Activated T-cell treated with anti-CD3 and anti-CD28 coated beads for 24 hours (primary cell): ENCODE results near the gene TTF2.
A peak's percentile ranks its signal among the peaks of the same experiment; 100 is the strongest.

Experiments used
- DNase-seq: peaks from one replicate; pipeline ENCODE4 v3.0.0-alpha.2; 2020; ENCODE audit warnings: low read depth

TTF2 gene

DNA sequence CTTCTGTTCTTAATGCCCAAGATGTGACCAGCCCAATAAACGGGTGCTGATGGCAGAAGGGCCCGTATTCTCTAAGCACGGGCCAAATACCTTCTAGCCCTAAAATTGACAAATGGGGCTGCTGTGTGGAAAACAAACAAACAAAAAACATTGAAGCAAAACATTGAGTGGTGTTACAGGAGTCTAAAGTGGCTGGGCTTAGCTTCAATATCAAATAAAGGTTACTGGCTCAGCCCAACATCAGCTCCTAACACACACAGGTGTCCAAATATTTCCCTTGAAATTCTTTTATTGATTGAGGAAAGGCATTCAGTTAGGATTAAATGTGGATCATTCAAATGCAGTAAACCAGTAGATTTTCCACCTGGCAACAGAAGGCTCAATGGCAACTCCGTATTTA lies 13.3 kb upstream of the TTF2 start:
- no peak for DNase-seq

- DNase-seq = no peak
Observed at GRCh38 chr1:117047271-117047670, 12.9 kb upstream of the TTF2 start.

DNA sequence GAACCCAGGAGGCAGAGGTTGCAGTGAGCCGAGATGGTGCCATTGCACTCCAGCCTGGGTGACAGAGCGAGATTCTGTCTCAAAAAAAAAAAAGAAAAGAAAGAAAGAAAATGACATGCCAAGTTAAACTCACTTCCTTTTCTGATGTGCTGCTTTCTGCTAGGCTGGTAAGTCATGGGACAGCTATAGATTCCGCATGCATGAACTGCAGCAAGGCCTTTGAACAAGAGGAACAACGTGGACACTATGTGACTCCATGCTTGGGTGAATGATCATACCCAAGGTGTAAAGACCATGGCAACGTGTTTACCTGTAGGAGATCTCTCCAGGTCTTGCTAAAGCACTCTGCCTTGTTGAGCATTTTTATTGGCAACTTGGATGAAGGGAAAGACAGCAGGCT lies 10.3 kb upstream of the TTF2 start:
- no peak for DNase-seq

DNA sequence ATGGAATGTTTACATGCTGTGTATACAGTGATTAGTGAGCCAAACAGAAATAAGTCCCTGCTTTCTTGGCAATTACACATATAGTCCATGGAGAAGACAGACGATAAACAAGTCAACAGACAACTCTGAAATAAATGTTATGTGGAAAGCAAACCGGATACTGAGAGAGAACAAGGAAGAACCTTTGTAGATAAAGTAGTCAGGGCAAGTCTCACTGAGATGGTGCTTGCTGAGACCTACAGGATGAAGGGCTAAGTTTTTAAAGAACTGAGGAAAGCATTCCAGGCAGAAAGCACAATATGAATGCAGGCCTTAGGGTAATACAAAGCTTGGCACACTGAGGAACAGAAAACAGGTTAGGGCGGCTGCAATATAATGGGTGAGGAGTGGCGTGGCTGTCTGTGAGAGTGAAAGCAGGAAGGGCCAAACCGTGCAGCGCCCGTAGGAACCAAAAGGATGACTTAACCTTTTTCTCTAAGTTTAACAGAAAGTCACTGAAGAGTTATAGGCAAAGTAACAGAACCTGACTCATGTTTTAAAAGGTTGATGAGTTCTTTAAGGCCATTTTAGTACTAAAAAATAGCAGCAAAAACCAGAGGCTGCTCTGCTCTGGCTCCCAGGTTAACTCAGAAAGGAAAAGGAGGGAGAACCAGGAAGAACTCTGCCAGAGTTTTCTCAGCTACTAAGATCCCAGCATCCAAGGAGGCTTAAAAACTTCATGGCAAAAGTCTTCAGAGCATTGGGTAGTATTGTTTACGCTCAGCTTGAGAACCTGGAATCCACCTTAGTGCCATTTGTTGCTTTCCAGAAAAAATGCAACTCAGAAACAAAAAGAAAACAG lies 8.7 kb upstream of the TTF2 start:
- DNase-seq = peak; percentile 14

- no peak for DNase-seq
Observed at GRCh38 chr1:117054068-117054467, 6.1 kb upstream of the TTF2 start.

GRCh38 chr1:117058810-117059209 lies 1.3 kb upstream of the TTF2 start:
- no peak for DNase-seq

GRCh38 chr1:117059334-117059677 lies 820 bp upstream of the TTF2 start:
- DNase-seq = peak; percentile 48

- DNase-seq = no peak
Observed at GRCh38 chr1:117060441-117061317, 553 bp downstream of the TTF2 start.

- DNase-seq = no peak
Observed at GRCh38 chr1:117061986-117062415, 1.9 kb downstream of the TTF2 start.

- no peak for DNase-seq
Observed at GRCh38 chr1:117066367-117066766, 6.2 kb downstream of the TTF2 start.

DNA sequence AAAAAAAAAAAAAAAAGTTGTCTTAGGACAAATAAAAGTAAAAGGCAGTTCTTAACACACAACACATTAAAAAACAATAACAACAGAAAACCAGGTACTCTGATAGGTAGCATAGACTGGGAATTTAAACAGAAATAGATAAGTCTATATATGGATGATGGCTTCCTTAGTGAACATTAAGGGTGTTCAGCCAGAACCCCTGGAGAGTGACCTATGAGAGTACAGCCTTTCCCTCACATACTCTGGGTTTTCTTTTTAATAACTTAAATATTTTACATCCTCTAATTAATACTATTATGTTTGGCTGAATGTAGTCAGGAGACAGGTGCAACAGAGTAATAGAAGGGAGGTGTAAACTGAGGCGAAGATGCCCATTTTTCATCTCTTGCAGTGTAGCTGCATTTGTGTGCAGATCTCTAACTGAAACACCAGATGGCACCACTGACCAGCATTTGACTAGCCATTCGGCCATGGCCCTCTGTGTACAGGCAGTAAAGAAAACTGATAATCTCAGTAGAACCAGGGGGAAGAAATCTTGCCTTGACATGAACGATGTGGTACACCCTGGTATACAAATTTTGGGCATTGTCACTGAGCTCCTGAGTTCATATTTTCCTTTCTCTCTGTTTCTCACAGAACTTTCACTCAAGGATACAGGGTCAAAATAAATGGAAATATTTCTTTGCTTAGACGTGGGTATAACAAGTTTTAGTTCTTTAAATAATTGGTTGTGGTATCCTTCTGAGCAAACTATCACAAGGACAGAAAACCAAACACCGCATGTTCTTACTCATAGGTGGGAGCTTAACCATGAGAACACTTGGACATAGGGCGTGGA lies 7.6 kb downstream of the TTF2 start:
- peak; percentile 28 for DNase-seq

- DNase-seq = no peak
Observed at GRCh38 chr1:117068580-117068979, 8.5 kb downstream of the TTF2 start.

- DNase-seq = no peak
Observed at GRCh38 chr1:117069220-117069844, 9.2 kb downstream of the TTF2 start.

DNA sequence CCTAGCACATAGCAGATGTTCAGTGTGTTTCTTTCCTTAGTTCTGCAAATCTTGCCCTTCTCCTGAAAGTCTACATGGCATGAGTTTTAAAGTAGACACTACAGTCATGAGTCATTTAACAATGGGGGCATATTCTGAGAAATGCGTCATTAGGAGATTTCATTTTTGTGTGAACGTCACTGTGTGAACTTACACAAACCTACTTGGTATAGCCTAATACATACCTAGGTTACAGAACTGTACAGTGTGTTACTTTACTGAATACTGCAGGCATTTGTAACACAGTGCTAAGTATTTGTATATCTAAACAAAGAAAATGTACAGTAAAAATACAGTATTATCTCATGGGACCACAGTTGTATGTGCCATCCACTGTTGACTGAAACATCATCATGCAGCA lies 10.0 kb downstream of the TTF2 start:
- no peak for DNase-seq

- DNase-seq = no peak
Observed at GRCh38 chr1:117076648-117077047, 16.5 kb downstream of the TTF2 start.

GRCh38 chr1:117077267-117077666 lies 17.1 kb downstream of the TTF2 start:
- DNase-seq = peak; percentile 62

DNA sequence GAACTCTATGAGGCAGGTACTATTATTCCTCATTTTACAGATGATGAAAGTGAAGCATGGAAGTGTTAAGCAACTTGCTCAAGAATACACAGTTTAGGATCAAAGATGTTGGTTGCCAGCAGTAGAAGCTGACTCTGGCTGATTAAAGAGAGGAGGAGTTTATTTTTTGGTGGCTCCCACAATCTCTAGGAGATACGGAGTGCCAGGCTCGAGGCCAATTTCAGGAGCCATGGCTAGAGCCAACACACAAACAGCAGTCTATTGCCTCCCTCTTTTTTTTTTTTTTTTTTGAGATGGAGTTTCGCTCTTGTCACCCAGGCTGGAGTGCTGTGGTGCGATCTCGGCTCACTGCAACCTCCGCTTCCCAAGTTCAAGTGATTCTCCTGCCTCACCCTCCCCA lies 19.6 kb downstream of the TTF2 start:
- no peak for DNase-seq

- no peak for DNase-seq
Observed at GRCh38 chr1:117084231-117084630, 24.1 kb downstream of the TTF2 start.

DNA sequence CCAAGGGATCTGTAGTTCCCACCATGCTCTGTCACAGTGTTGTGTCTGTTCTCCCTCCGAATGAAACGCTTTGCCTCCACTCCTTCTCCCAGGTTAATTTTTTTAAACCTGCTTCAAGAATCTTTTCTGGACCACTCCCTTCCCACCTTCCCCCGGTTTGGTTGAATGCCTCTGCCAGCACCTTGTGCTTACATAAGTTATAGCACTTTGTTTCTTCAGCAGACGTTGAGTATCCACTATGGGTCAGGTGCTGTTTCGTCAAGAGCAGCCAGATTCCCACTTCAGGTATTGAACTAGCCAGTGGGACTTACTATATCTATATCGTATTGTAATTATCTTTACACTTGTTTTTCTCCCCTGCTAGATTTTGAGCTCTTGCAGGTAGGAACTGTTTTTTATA lies 27.6 kb downstream of the TTF2 start:
- DNase-seq = no peak

- DNase-seq = no peak
Observed at GRCh38 chr1:117089996-117090395, 29.9 kb downstream of the TTF2 start.

- DNase-seq = no peak
Observed at GRCh38 chr1:117092594-117092993, 32.5 kb downstream of the TTF2 start.

DNA sequence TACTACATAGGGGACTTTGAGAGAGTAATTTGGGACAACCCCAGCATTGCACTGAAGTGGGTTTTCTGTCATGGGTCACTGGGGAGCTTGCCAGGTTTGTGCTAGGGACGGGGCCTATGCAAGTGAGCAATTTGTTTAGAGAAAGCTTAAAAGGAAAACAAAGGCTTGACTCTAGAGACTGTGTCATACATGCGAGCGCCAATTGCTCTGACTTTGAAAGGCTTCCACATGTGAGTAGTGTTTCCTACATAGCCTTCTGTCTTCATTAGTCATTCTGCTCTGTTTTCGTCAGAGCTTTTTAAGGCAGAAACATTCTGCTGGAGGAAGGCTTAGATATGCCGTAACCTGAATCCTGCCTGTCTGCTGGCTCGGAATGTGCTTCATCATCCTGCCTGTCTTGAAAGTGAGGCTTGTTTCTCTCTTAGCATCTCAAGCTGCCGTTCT lies 33.0 kb downstream of the TTF2 start:
- DNase-seq = no peak
